Measurements from ENCODE around the gene C2. TPM values are rescaled to one million over a fixed set of nuclear protein-coding genes. Genes with fewer than 3 reads are reported as not detected.
A peak's percentile ranks its signal among the peaks of the same experiment; 100 is the strongest.

The C2 gene
- total RNA-seq, 1 experiment from 2014 or later: 0.66 TPM

- no peaks in the 10 kb centered on the region for H4K20me1 ChIP-seq (ENCODE audit: control insufficient read depth, insufficient read depth, insufficient read length)
- H3K9ac ChIP-seq (ENCODE audit: extremely low read depth, insufficient read length, low read length): no peak overlapping the region
- H4K8ac ChIP-seq (replicated peaks; ENCODE audit: insufficient read length, low read depth, low read length): no peak overlapping the region
- H3K27me3 Mint-ChIP-seq (ENCODE audit: low read depth): no peaks in the 10 kb centered on the region
- peak overlapping the region in 1 of 2 experiments; percentile 55; a peak in 3 of 5 replicates for H3K4me3 Mint-ChIP-seq
- H2BK5ac ChIP-seq (ENCODE audit: insufficient read length, low read length): no peak overlapping the region
- no peak overlapping the region for H3K4me2 ChIP-seq (ENCODE audit: insufficient read depth, insufficient read length, low read length)
- no peak overlapping the region for H3K14ac ChIP-seq (ENCODE audit: insufficient read depth, low read length)
- no peaks in the 10 kb centered on the region for H3K27me3 ChIP-seq (ENCODE audit: insufficient read depth, low read length)
- no peak overlapping the region for H2AFZ ChIP-seq (ENCODE audit: low read length)
- H2BK15ac ChIP-seq (ENCODE audit: low read depth, low read length): no peak overlapping the region
- H3K18ac ChIP-seq (ENCODE audit: insufficient read length, low read depth, low read length): no peak overlapping the region
- no peaks in the 10 kb centered on the region; the same call in 1 of the 2 replicates for H3K4me1 ChIP-seq (ENCODE audit: insufficient read depth, low read length)
- no CpG with 5 or more reads among the region's 5 CpGs for WGBS (ENCODE audit: extremely low coverage, insufficient read length, low lambda C conversion rate)
- H3K9me3 ChIP-seq (ENCODE audit: control insufficient read depth, low read depth, low read length): no peaks in the 10 kb centered on the region
- H3K23me2 ChIP-seq (ENCODE audit: insufficient read length, low read depth, low read length, poor library complexity, severe bottlenecking): peaks cover 11% of the 10 kb centered on the region
- peaks cover 19 to 35% (median 33%) of the 10 kb centered on the region in 3 experiments for H3K36me3 Mint-ChIP-seq (ENCODE audit: insufficient read depth in 1 of 3, low read depth in 3 of 3)
- no peak overlapping the region for H2BK12ac ChIP-seq (ENCODE audit: insufficient read length, low read depth, low read length)
- no peak overlapping the region for H3K27ac ChIP-seq (ENCODE audit: insufficient read length, low read depth, low read length)
- no peak overlapping the region for H2BK120ac ChIP-seq (ENCODE audit: low read depth, low read length, poor library complexity, severe bottlenecking)
- H2BK20ac ChIP-seq (ENCODE audit: low read depth, low read length, poor library complexity, severe bottlenecking): no peak overlapping the region
- no peak overlapping the region for H4K5ac ChIP-seq (ENCODE audit: insufficient read length, low read depth, low read length)
- no peak overlapping the region for H3K23ac ChIP-seq (ENCODE audit: insufficient read length, low read depth, low read length)
- no peaks in the 10 kb centered on the region for H3K79me1 ChIP-seq (ENCODE audit: insufficient read depth, low read depth, low read length, poor library complexity, severe bottlenecking)
- H4K91ac ChIP-seq (ENCODE audit: insufficient read length, low read depth, low read length): no peak overlapping the region
- TF ChIP-seq CTCF (conservative IDR thresholded peaks at IDR 0.05): no peak
- H2AK5ac ChIP-seq (ENCODE audit: insufficient read length, low read length): no peak overlapping the region
- DNase-seq: no peak
- peaks cover 22 to 36% of the 10 kb centered on the region in 2 experiments for H3K4me1 Mint-ChIP-seq
- no peaks in the 10 kb centered on the region; the same call in 1 of the 2 replicates for H3K79me2 ChIP-seq (ENCODE audit: insufficient read depth, low read length)
- no peak overlapping the region for H3K4ac ChIP-seq (ENCODE audit: low read depth, low read length)
- H3K9me3 Mint-ChIP-seq: no peaks in the 10 kb centered on the region; a peak in 1 of 5 replicates
- no peak overlapping the region for H3K56ac ChIP-seq (ENCODE audit: insufficient read length, low read depth, low read length)
- no peak overlapping the region for H3T11ph ChIP-seq (ENCODE audit: low read length)
- peak overlapping the region in 1 of 3 experiments; percentile 55; a peak in 1 of 7 replicates for H3K27ac Mint-ChIP-seq
Measured at GRCh38 chr6:31899215-31899614, 28.3 kb upstream of the C2 start.

All from H9 (cell line).